Endothelial cell of umbilical vein (primary cell): ENCODE results near the gene RYR3.

Experiments used
- EZH2 ChIP-seq: IDR thresholded peaks from 2 replicates; pipeline ENCODE4 v1.6.1; 2012; ENCODE audit warnings: borderline replicate concordance, low read depth, mild to moderate bottlenecking, moderate library complexity, low read length, inconsistent platforms; ENCODE audit not compliant: severe bottlenecking
- POLR2A ChIP-seq: IDR thresholded peaks from 2 replicates; pipeline ENCODE4 v1.6.1; 2012; ENCODE audit warnings: low read depth, mild to moderate bottlenecking, control low read depth, low read length
- POLR2AphosphoS5 ChIP-seq: IDR thresholded peaks from 2 replicates; pipeline ENCODE4 v1.6.1; 2012; ENCODE audit warnings: low read depth, mild to moderate bottlenecking, control low read depth, low read length, moderate library complexity; ENCODE audit not compliant: insufficient read depth
- TF ChIP-seq, protein P1 (sequence below), 2 donors: IDR thresholded peaks; 1 replicate in 1 of 2; 2 replicates in 1 of 2; pipeline ENCODE4 v1.5.1; 2011; ENCODE audit warnings: low read length in 2 of 2, mild to moderate bottlenecking in 2 of 2, moderate library complexity in 2 of 2, control low read depth in 1 of 2, inconsistent platforms in 1 of 2, low read depth in 1 of 2; ENCODE audit not compliant: insufficient read depth in 1 of 2; ENCODE audit errors: extremely low read depth in 1 of 2

- TF ChIP-seq POLR2A = no peak
- TF ChIP-seq, protein P1, sequence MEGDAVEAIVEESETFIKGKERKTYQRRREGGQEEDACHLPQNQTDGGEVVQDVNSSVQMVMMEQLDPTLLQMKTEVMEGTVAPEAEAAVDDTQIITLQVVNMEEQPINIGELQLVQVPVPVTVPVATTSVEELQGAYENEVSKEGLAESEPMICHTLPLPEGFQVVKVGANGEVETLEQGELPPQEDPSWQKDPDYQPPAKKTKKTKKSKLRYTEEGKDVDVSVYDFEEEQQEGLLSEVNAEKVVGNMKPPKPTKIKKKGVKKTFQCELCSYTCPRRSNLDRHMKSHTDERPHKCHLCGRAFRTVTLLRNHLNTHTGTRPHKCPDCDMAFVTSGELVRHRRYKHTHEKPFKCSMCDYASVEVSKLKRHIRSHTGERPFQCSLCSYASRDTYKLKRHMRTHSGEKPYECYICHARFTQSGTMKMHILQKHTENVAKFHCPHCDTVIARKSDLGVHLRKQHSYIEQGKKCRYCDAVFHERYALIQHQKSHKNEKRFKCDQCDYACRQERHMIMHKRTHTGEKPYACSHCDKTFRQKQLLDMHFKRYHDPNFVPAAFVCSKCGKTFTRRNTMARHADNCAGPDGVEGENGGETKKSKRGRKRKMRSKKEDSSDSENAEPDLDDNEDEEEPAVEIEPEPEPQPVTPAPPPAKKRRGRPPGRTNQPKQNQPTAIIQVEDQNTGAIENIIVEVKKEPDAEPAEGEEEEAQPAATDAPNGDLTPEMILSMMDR (IDR thresholded peaks at IDR 0.05; ENCODE audit: extremely low read depth in 1 of 2, insufficient read depth in 1 of 2, low read depth in 1 of 2, low read length in 2 of 2) = no peak
- no peak for TF ChIP-seq EZH2
- no peak for TF ChIP-seq POLR2AphosphoS5
These were observed 64.5 kb downstream of the RYR3 start for GRCh38 chr15:33375236-33375635.
